Peyer's patch (tissue), 4 donors: ENCODE results near the gene ILF2. TPM values are rescaled to one million over a fixed set of nuclear protein-coding genes. Genes with fewer than 3 reads are reported as not detected.

Experiments
- DNase-seq, 3 donors: peaks; one replicate each; pipeline ENCODE4 v3.0.0-alpha.2; 2017 to 2019
- H3K27ac ChIP-seq, 4 donors: fragments of 200-600 bp; sonication (generic); one replicate each; pipeline ENCODE4 v1.5.1; 2016 to 2019
- H3K27me3 ChIP-seq, 2 donors: fragments of 200-600 bp; sonication (generic); one replicate each; pipeline ENCODE4 v1.5.1; 2019
- H3K36me3 ChIP-seq, 3 donors: fragments of 200-600 bp; sonication (generic); one replicate each; pipeline ENCODE4 v1.5.1; 2016 to 2019
- H3K4me1 ChIP-seq, 4 donors: fragments of 200-600 bp; sonication (generic); one replicate each; pipeline ENCODE4 v1.5.1; 2016 to 2019
- H3K4me3 ChIP-seq, 4 donors: fragments of 200-600 bp; sonication (generic); 1 replicate in 3 of 4; 2 replicates in 1 of 4; pipeline ENCODE4 v1.5.1; 2016 to 2019; ENCODE audit warnings: mild to moderate bottlenecking in 1 of 4
- H3K9me3 ChIP-seq, 4 donors: fragments of 200-600 bp; sonication (generic); one replicate each; pipeline ENCODE4 v1.5.1; 2016 to 2019; ENCODE audit warnings: mild to moderate bottlenecking in 1 of 4
- CTCF ChIP-seq, 6 experiments: fragments of 450-650 bp in 4 of 6; fragments of 200-600 bp in 2 of 6; sonication (generic) in 1 of 6; IDR thresholded peaks; one replicate each; pipeline ENCODE4 v1.5.1; 2017 to 2019; ENCODE audit warnings: antibody characterized with exemption in 6 of 6, mild to moderate bottlenecking in 3 of 6, moderate library complexity in 1 of 6
- POLR2A ChIP-seq, 2 donors: fragments of 450-650 bp; IDR thresholded peaks; one replicate each; pipeline ENCODE4 v1.5.1; 2017; ENCODE audit warnings: antibody characterized with exemption in 2 of 2, mild to moderate bottlenecking in 2 of 2, moderate library complexity in 2 of 2
- small RNA-seq, 2 donors: library from RNA; depleted of rRNA; stranded (forward); fragments of <200 nt; gene quantifications; one replicate each; pipeline ENCODE3, GENCODE V24; 2016
- total RNA-seq, 4 donors: library from RNA; depleted of rRNA; stranded (reverse); fragments of >200 nt; gene quantifications; one replicate each; pipeline ENCODE4 v1.1.0, GENCODE V29; 2016

ILF2 gene
- total RNA-seq, 4 donors from 2014 or later = 31.4 to 67.7 (median 47.2) TPM

- no peaks in the 10 kb centered on the region for H3K27me3 ChIP-seq
- peak in 1 of 3 donors; percentile 59 for DNase-seq
- peak overlapping the region; percentile 32 to 76 (median 56) for H3K4me3 ChIP-seq
- no peak for TF ChIP-seq POLR2A (IDR thresholded peaks at IDR 0.05)
- no peak for TF ChIP-seq CTCF (IDR thresholded peaks at IDR 0.05)
- H3K36me3 ChIP-seq = peaks cover 0 to 6% (median 0%) of the 10 kb centered on the region in 3 donors
- H3K4me1 ChIP-seq = peaks cover 0 to 65% (median 3%) of the 10 kb centered on the region in 4 donors
- H3K27ac ChIP-seq = peak overlapping the region; percentile 60 to 100 (median 92)
- H3K9me3 ChIP-seq = no peaks in the 10 kb centered on the region
These were observed 58.6 kb downstream of the ILF2 start for GRCh38 chr1:153612111-153612754.

Small RNAs within 50 kb of the gene (small RNA-seq; reads per million reads assigned to genes)
- gene MIR8083 (0 reads per million in 2 donors), gene RN7SL372P (0 reads per million in 2 donors)

Other genes starting within 250 kb of the ILF2 start
- not detected for gene S100A7, start 210.3 kb downstream of the ILF2 start, total RNA-seq
- 100 to 1,000 TPM; 321 to 366 (median 334) TPM for gene S100A6, start 135.0 kb downstream of the ILF2 start, total RNA-seq
- gene S100A5, start 130.1 kb downstream of the ILF2 start, total RNA-seq = not detected
- gene S100A4, start 125.2 kb downstream of the ILF2 start, total RNA-seq = 100 to 1,000 TPM in 1 of 4 donors, 10 to 100 TPM in 3; 38.2 to 435 (median 53.6) TPM
- gene S100A3, start 121.7 kb downstream of the ILF2 start, total RNA-seq = not detected
- not detected for gene S100A2, start 105.1 kb downstream of the ILF2 start, total RNA-seq
- gene S100A16, start 57.9 kb downstream of the ILF2 start, total RNA-seq = 100 to 1,000 TPM; 107 to 277 (median 193) TPM
- 100 to 1,000 TPM; 106 to 391 (median 293) TPM for gene S100A14, start 54.7 kb downstream of the ILF2 start, total RNA-seq
- 100 to 1,000 TPM in 1 of 4 donors, 10 to 100 TPM in 3; 49.5 to 185 (median 52.9) TPM for gene S100A13, start 43.5 kb downstream of the ILF2 start, total RNA-seq
- gene S100A1, start 42.6 kb downstream of the ILF2 start, total RNA-seq = not detected
- gene CHTOP, start 36.9 kb downstream of the ILF2 start, total RNA-seq = 10 to 100 TPM; 53.8 to 80.8 (median 68.7) TPM
- 10 to 100 TPM; 15.4 to 29.7 (median 28.1) TPM for gene SNAPIN, start 12.3 kb downstream of the ILF2 start, total RNA-seq
- 10 to 100 TPM in 2 of 4 donors, 1 to 10 TPM in 2; 5.0 to 17.3 (median 10.9) TPM for gene NPR1, start 7.7 kb upstream of the ILF2 start, total RNA-seq
- gene INTS3, start 57.1 kb upstream of the ILF2 start, total RNA-seq = 10 to 100 TPM; 24.3 to 75.1 (median 42.4) TPM
- gene SLC27A3, start 104.4 kb upstream of the ILF2 start, total RNA-seq = 100 to 1,000 TPM in 1 of 4 donors, 10 to 100 TPM in 3; 12.3 to 124 (median 22.0) TPM